Erythroblast (primary cell): ENCODE results near the gene UCMA.

ENCODE experiments used
- DNase-seq, 2 experiments: peaks; one replicate each; lab custom pipeline; 2025; lab: John Stamatoyannopoulos, UW
- GATA1 ChIP-seq: IDR thresholded peaks from 2 replicates; pipeline ENCODE4 v1.6.1; 2011; ENCODE audit warnings: low read depth, mild to moderate bottlenecking, control low read depth, low read length, moderate library complexity
- POLR2A ChIP-seq: IDR thresholded peaks from 2 replicates; pipeline ENCODE4 v1.6.1; 2011; ENCODE audit warnings: mild to moderate bottlenecking, low read length

UCMA gene

GRCh38 chr10:13222151-13222550 lies 12.0 kb downstream of the UCMA start:
- no peak for DNase-seq
- TF ChIP-seq GATA1: no peak
- no peak for TF ChIP-seq POLR2A

- no peak for DNase-seq
Measured at GRCh38 chr10:13221572-13221971, 12.6 kb downstream of the UCMA start.

GRCh38 chr10:13219685-13220670 lies 14.2 kb downstream of the UCMA start:
- peak; percentile 27 to 41 for DNase-seq
- no peak for TF ChIP-seq POLR2A
- TF ChIP-seq GATA1: no peak

More at GRCh38 chr10:13221572-13221971, 12.6 kb downstream of the UCMA start:
- TF ChIP-seq POLR2A (no peak), GATA1 (no peak)

- no peak for TF ChIP-seq GATA1
- TF ChIP-seq POLR2A: no peak
Measured at GRCh38 chr10:13218878-13219277, 15.3 kb downstream of the UCMA start.

GRCh38 chr10:13213163-13213562 lies 21.0 kb downstream of the UCMA start:
- DNase-seq: no peak
- TF ChIP-seq GATA1: no peak

More at GRCh38 chr10:13218878-13219277, 15.3 kb downstream of the UCMA start:
- DNase-seq: no peak

GRCh38 chr10:13206546-13207443 lies 27.4 kb downstream of the UCMA start:
- peak; percentile 20 to 29 for DNase-seq
- TF ChIP-seq GATA1: no peak
- no peak for TF ChIP-seq POLR2A

- no peak for DNase-seq
- no peak for TF ChIP-seq POLR2A
- TF ChIP-seq GATA1: no peak
Measured at GRCh38 chr10:13206091-13206490, 28.1 kb downstream of the UCMA start.

GRCh38 chr10:13201132-13201531 lies 33.0 kb downstream of the UCMA start:
- peak in 1 of 2 experiments; percentile 8 for DNase-seq

GRCh38 chr10:13195016-13195415 lies 39.2 kb downstream of the UCMA start:
- no peak for TF ChIP-seq GATA1
- TF ChIP-seq POLR2A: no peak
- no peak for DNase-seq

More at GRCh38 chr10:13201132-13201531, 33.0 kb downstream of the UCMA start:
- TF ChIP-seq GATA1 (no peak), POLR2A (no peak)

- TF ChIP-seq POLR2A: no peak
- no peak for TF ChIP-seq GATA1
- DNase-seq: no peak
Measured at GRCh38 chr10:13193637-13194036, 40.5 kb downstream of the UCMA start.

GRCh38 chr10:13191362-13191761 lies 42.8 kb downstream of the UCMA start:
- TF ChIP-seq POLR2A: no peak
- TF ChIP-seq GATA1: no peak

GRCh38 chr10:13190816-13191215 lies 43.4 kb downstream of the UCMA start:
- DNase-seq: no peak
- TF ChIP-seq POLR2A (no peak), GATA1 (no peak)

More at GRCh38 chr10:13191362-13191761, 42.8 kb downstream of the UCMA start:
- DNase-seq: no peak

- no peak for DNase-seq
- TF ChIP-seq POLR2A (no peak), GATA1 (no peak)
Measured at GRCh38 chr10:13189961-13190360, 44.2 kb downstream of the UCMA start.

GRCh38 chr10:13188593-13188992 lies 45.6 kb downstream of the UCMA start:
- no peak for DNase-seq
- TF ChIP-seq GATA1 (no peak), POLR2A (no peak)
